Mammary epithelial cell (primary cell): Measurements from ENCODE around the gene XPC.

ENCODE experiments used
- EZH2 ChIP-seq: IDR thresholded peaks from 2 replicates; pipeline ENCODE4 v1.6.1; 2012; ENCODE audit warnings: low read length, inconsistent platforms, borderline replicate concordance
- TF ChIP-seq, protein P1 (sequence below), 2 donors: IDR thresholded peaks in 1 of 2; conservative IDR thresholded peaks in 1 of 2; 2 replicates each; pipeline ENCODE4 v1.5.1; 2011 to 2012; ENCODE audit warnings: inconsistent platforms in 2 of 2, low read length in 2 of 2, mild to moderate bottlenecking in 2 of 2, control low read depth in 1 of 2, low read depth in 1 of 2; ENCODE audit not compliant: insufficient read depth in 1 of 2; ENCODE audit errors: extremely low read depth in 1 of 2

DNA sequence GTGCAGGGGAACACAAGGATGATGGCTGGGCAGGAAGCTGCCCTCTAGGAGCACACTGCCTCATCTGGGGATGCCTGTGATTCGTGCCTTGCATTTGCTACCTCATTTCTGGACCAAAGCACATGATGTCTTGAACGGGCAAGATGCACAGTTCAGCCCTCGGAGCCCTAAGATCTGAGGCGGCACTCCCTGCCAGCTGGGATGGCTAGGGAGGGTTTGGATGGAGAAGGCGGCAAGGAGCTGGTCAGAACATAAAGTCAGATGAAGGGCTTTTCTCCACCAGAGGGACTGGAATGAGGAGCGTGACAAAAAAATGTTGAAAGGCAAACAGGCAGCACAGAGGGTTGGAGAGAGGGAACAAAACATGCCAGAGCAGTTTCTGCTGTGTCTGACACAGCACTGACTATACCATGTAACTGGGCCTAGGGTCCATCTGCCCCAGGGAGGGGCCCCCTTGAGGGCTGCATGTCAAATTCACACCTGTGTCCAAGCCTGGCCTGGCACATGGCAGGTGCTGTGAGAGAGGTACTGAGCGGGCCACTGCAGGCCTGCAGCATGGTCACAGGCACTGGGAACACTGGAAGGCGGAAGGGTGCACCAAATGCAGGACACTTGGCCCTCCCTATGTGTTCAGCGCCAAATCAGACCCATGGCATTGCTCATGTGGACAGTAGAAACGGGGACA is 31.9 kb downstream of the XPC start:
- TF ChIP-seq EZH2: no peak
- TF ChIP-seq, protein P1, sequence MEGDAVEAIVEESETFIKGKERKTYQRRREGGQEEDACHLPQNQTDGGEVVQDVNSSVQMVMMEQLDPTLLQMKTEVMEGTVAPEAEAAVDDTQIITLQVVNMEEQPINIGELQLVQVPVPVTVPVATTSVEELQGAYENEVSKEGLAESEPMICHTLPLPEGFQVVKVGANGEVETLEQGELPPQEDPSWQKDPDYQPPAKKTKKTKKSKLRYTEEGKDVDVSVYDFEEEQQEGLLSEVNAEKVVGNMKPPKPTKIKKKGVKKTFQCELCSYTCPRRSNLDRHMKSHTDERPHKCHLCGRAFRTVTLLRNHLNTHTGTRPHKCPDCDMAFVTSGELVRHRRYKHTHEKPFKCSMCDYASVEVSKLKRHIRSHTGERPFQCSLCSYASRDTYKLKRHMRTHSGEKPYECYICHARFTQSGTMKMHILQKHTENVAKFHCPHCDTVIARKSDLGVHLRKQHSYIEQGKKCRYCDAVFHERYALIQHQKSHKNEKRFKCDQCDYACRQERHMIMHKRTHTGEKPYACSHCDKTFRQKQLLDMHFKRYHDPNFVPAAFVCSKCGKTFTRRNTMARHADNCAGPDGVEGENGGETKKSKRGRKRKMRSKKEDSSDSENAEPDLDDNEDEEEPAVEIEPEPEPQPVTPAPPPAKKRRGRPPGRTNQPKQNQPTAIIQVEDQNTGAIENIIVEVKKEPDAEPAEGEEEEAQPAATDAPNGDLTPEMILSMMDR (conservative IDR thresholded peaks at IDR 0.05 in 1 of 2, IDR thresholded peaks at IDR 0.05 in 1 of 2; ENCODE audit: extremely low read depth in 1 of 2, insufficient read depth in 1 of 2, low read depth in 1 of 2, low read length in 2 of 2): no peak
